GDM1 (cell line): Measurements from ENCODE around the gene HIF3A.

Experiments used
- DNase-seq: peaks from one replicate; lab custom pipeline; 2025; lab: John Stamatoyannopoulos, UW

HIF3A gene

DNA sequence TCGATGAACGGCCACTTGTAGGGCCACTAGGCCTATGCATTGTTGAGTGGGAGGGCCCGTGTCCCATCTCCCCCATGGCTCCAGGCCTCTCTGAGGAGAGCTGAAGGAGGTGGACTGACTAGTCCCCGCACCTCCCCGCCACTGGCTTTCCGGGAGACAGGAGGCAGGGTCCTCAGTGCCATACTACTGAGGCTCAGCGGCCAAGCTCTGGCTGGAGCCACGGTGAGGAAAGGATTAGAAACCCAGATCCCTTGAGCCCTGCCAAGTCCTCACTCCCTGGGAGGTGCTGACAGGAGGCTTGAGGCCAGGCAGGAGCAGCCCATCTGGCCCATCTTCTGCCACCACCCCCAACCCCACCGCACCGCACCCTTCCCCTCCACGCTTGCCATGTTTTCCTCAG is 87.6 kb downstream of the HIF3A start:
- no peak for DNase-seq

DNA sequence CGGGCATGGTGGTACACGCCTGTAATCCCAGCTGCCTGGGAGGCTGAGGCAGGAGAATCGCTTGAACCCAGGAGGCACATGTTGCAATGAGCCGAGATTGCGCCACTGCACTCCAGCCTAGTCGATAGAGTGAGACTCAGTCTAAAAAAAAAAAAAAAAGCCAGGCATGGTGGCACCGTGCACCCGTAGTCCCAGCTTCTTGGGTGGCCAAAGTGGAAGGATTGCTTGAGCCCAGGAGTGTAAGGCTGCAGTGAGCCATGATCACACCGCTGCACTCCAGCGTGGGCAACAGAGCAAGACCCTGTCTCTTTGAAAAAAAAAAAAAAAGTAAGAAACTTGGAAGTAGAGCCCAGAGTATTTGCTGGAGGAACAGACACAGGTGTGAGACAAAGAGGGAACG is 88.8 kb downstream of the HIF3A start:
- no peak for DNase-seq

DNA sequence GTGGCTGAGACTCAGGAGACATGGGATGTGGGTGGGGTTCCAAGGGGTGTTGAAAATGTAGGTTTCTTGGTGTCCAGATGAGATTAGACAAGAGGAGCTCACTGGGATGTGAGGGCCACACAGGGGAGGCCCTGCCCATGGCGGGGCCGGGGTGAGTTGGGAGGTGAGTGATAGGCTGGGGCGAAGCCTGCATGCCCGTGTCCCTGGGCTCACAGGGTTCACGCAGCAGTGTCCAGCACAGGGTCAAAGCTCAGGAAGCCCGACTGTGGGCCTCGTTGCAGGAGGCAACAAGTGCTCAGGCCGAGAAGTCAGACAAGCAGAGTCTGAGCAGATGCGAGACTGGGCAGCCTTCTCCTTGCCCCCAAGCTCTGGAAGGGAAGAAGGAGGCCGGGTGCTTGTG is 89.3 kb downstream of the HIF3A start:
- no peak for DNase-seq

DNA sequence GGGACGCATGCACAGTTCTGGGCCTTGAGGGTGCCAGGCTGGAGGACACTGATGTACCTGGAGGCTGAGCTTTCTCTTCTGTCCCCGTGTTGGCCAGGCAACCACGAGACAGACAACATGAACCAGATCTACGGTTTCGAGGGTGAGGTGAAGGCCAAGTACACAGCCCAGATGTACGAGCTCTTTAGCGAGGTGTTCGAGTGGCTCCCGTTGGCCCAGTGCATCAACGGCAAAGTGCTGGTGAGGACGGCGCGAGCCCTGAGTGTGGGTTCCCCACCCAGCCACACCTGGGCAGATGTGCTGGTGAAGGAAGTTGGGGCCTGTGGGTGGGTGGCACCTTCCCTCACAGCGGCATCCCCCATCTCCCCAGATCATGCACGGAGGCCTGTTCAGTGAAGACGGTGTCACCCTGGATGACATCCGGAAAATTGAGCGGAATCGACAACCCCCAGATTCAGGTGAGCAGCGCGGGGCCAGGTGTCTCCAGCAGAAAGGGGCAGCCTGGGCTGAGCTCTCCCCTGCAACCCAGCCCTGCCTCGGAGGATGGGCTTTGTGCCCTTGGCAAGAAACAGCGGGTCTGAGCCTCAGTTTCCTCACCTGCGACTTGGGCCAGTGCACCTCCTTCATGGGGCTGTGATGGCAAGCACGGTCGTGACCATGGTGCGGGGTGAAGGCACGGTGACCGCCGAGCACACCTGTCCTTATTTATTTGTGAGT is 90.3 kb downstream of the HIF3A start:
- DNase-seq = no peak

DNA sequence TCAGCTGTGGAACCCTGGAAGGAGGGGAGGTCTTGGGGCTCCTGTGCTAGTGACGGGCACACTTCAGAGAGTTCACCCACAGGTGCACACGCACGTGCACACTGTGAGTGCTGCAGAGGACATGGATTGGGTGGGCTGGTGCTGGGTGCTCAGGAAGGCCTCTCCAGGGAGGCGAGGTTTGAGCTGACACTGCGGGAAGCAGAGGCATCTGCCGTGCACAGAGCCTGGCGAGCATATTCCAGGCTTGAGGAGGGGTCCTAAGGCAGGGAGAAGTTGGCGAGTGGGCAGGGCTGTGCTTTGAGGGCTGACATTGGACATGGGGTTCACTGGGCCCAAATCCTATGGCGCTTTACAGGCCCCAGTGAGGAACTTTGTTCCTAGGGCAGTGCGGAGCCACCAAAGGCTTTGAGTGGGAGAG is 90.9 kb downstream of the HIF3A start:
- DNase-seq = no peak

DNA sequence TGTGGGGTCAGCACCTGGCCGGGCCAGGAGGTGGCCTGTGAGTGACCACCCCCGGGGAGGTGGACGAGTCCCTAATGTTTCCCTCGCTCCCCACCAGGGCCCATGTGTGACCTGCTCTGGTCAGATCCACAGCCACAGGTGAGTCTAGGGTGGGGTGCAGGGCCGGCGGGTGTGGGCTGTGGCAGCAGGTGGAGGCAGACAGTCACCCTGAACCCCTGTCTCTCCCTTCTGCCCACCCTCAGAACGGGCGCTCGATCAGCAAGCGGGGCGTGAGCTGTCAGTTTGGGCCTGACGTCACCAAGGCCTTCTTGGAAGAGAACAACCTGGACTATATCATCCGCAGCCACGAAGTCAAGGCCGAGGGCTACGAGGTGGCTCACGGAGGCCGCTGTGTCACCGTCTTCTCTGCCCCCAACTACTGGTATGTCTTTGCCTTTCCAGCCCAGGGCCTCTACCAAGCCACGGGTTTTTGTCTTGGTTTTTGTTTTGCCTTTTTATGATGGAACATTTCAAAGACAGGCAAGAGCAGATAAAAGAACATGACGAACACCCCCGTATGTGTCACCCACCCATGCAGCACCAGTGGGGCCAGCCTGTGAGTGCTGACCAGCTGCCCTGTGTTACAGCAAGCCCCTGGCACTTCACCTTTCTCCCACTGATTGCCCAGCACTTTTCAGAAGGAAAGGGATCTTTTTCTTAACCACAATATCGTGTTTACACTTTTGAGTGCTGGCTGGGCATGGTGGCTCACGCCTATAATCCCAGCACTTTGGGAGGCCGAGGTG is 91.7 kb downstream of the HIF3A start:
- DNase-seq = no peak

DNA sequence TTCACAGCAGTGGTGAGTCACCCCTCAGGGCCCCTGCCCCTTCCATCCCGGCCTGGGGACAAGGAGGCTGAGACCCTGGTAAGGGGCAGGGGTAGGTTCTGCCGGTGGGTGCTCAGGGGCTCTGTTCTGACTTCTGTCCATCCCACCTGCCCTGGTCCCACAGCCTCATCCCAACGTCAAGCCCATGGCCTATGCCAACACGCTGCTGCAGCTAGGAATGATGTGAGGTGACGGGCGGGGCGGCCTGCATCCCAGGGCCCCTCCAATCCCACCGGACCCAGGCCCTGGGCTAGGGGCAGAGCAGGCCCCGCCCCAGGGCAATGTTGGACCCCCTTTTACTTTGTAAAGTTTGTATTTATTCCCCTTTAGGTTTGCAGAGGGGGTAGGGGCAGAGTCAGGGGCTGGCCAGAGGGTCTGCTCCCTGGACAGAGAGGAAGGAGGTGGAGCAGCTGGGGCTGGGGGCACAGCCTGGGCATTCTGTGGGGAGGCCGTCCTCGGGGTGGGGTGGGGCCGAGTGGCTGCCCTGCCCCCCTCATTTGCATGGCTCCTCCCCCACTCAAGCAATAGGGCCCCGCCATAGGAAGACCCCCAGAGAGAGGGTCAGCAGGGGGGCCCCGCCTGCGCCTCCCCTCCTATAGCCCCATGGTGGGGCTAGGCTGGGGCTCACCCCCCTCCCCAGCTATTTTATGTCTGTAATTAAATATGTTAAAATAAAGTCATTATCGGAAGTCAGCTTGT is 93.4 kb downstream of the HIF3A start:
- DNase-seq = no peak

DNA sequence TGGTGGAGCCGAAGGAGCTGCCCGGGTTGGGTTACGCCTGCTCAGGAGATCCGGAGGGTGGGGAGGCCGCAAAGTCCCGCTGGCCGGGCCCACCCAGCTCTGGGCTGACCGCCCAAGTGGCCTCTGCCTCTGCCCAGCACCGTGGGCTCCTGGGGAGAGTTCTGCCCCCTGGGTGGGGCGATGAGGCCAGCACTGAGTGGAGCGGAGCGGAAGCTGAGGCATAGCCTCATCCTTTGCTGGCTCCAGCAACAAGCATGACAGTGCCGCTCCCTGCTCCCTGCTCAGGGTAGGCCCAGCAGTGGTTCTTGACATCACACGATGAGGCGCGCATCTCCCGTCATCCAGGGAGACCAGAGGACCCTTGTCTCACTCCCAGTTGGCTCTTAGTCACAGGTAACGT is 94.0 kb downstream of the HIF3A start:
- DNase-seq = no peak

DNA sequence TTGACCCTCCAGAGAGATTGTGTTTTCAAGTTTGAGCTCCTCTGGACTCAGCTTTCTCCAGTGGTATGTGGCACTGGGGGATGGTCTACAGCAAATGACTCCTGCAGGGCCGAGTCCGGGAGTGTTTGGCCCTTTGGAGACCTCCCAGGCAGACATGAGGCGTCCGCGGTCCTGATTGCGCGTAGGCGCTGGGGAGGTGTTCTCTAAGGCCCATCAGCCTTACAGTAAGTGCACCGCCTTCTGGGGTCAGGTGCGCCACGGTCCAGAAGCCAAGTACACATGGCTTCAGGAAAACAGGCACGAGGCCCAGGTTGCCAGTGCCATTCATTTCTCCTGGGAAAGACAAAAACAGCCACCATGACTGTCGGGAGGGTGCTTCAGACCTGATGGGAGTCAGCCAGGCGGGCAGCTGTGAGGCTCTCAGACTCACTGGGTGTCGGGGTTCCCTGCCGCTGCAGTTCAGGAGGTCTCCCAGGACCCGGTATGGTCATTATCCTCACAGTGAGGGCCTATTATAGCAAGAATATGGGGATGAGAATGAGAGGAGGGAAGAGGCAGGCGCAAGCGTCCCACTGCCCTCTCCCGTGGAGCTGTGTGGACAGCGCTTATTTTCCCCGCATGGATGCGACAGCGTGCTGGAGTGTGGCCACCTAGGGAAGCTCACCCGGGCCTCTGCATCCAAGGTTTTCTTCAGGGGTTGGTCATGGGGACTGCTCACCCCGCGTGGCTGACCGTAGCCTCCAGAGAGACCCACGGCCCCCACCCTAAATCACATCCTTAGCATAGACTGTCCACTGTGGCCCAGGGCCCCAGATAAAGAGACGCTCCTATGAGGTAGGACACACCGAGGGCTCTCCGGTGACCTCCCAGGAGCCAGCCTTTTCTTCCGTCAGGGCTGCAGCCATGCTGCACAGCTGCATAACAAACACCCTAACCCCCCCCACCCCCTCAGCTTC is 94.7 kb downstream of the HIF3A start:
- DNase-seq = no peak

DNA sequence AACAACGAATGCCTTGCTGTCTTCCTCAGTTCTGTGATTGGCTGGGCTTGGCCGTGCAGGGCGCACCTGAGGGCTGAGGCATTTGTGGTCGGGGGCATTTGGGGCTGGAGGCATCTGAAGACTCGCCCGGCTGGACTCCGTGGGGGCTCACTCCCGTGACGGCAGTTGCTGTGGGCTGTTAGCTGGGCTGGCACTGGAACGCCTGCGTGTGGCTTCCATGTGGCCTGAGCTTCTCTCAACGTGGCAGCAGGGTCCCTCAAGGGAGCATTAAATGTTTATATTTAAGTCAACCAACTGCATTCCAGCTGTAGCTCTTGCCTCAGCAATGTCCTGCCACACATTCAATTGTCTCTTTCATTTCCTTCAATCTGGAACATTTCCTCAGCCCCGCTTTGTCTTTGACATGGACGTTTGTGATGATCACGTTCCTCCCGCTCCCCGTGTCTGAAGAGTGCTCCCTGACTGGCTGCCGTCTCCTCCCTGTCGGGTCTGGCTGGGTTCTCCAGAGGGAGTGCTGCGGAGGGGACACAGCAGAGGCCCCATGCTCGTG is 95.5 kb downstream of the HIF3A start:
- no peak for DNase-seq

DNA sequence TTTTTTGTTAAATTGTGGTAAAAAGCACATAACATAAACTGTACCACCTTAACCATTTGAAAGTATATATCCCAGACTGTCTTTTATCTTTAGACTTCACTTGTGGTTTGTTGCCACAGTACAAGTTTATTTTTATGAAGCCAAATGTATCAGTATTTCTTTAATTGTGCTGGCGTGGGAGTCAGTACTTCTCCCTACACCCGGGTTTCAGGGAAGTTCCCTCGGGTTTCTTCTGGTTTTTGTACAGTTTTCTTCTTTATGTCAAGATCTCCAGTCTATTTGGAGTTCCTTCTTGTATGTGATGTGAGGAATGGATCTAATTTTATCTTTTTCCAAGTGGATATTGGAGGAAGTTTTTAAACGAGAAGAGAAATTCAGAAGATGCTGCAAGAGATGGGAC is 96.0 kb downstream of the HIF3A start:
- DNase-seq = no peak
